ENCODE measurements around the gene DCLRE1A.

- no peak for TF ChIP-seq CTCF (IDR thresholded peaks at IDR 0.05)
- TF ChIP-seq POLR2A (IDR thresholded peaks at IDR 0.05) = no peak
Observed at GRCh38 chr10:113849140-113849803, 4.6 kb downstream of the DCLRE1A start.

All from tibial nerve (tissue), 3 donors.